SK-N-SH (cell line): Measurements from ENCODE around the gene RAB33A. TPM values are rescaled to one million over a fixed set of nuclear protein-coding genes. Genes with fewer than 3 reads are reported as not detected.
A peak's percentile ranks its signal among the peaks of the same experiment; 100 is the strongest.

ENCODE experiments used
- CTCF ChIA-PET: fragments of 300-600, 350-600 bp; formaldehyde crosslinking; extraction: SDS; loops from one replicate; lab custom pipeline; 2021; lab: Yijun Ruan, JAX
- POLR2A ChIA-PET: fragments of 350-600 bp; sonication (Branson Sonifier 250); formaldehyde crosslinking; extraction: SDS; loops from one replicate; lab custom pipeline; 2020; ENCODE audit warnings: antibody characterized with exemption, inconsistent platforms; lab: Yijun Ruan, JAX
- DNase-seq: peaks from one replicate; pipeline ENCODE4 v3.0.0; 2012
- H2AFZ ChIP-seq: fragments of 200-600 bp; sonication (generic); 2 replicates; pipeline ENCODE4 v1.8.1; 2016; ENCODE audit warnings: antibody characterized with exemption, mild to moderate bottlenecking, low read depth
- H3F3A ChIP-seq: fragments of 200-600 bp; sonication (generic); replicated peaks from 2 replicates; pipeline ENCODE3; 2016; ENCODE audit warnings: antibody characterized with exemption, mild to moderate bottlenecking; ENCODE audit not compliant: insufficient read depth
- H3K27ac ChIP-seq, 2 experiments: fragments of 200-500 bp in 1 of 2; fragments of 200-600 bp in 1 of 2; sonication (Bioruptor generic) in 1 of 2; sonication (generic), shearing (Covaris generic) in 1 of 2; 2 replicates each; pipeline versions ENCODE4 v1.5.1 to v1.6.1; 2014 to 2016; ENCODE audit warnings: low read depth in 2 of 2, inconsistent platforms in 1 of 2, low read length in 1 of 2, mild to moderate bottlenecking in 1 of 2, mixed read lengths in 1 of 2
- H3K27me3 ChIP-seq: fragments of 200-600 bp; sonication (generic), shearing (Covaris generic); 2 replicates; pipeline ENCODE4 v1.6.1; 2016; ENCODE audit warnings: mixed run types; ENCODE audit not compliant: insufficient read depth
- H3K36me3 ChIP-seq, 2 experiments: fragments of 200-500 bp in 1 of 2; fragments of 200-600 bp in 1 of 2; sonication (Bioruptor generic) in 1 of 2; sonication (generic) in 1 of 2; replicated peaks in 1 of 2; 2 replicates each; pipeline versions ENCODE3 to v1.5.1; 2014 to 2016; ENCODE audit warnings: low read length in 1 of 2, mild to moderate bottlenecking in 1 of 2; ENCODE audit not compliant: insufficient read depth in 2 of 2, control insufficient read depth in 1 of 2
- H3K4me1 ChIP-seq, 2 experiments: fragments of 200-500 bp in 1 of 2; fragments of 200-600 bp in 1 of 2; sonication (Bioruptor generic) in 1 of 2; sonication (generic), shearing (Covaris generic) in 1 of 2; 2 replicates each; pipeline versions ENCODE4 v1.5.1 to v1.6.1; 2014 to 2016; ENCODE audit warnings: low read depth in 1 of 2, low read length in 1 of 2, mixed run types in 1 of 2; ENCODE audit not compliant: insufficient read depth in 2 of 2, control insufficient read depth in 1 of 2
- H3K4me2 ChIP-seq: fragments of 200-600 bp; sonication (generic), shearing (Covaris generic); 2 replicates; pipeline ENCODE4 v1.6.1; 2017; ENCODE audit warnings: mixed run types
- H3K4me3 ChIP-seq, 2 experiments: fragments of 200-500 bp in 1 of 2; fragments of 200-600 bp in 1 of 2; sonication (Bioruptor generic) in 1 of 2; sonication (generic), shearing (Covaris generic) in 1 of 2; 2 replicates each; pipeline versions ENCODE4 v1.5.1 to v1.8.1; 2014 to 2016; ENCODE audit warnings: low read depth in 2 of 2, inconsistent platforms in 1 of 2, low read length in 1 of 2, mild to moderate bottlenecking in 1 of 2, mixed read lengths in 1 of 2, moderate library complexity in 1 of 2
- H3K79me2 ChIP-seq: fragments of 200-600 bp; sonication (generic); 2 replicates; pipeline ENCODE4 v1.8.1; 2017; ENCODE audit warnings: mild to moderate bottlenecking; ENCODE audit not compliant: insufficient read depth
- H3K9ac ChIP-seq: fragments of 200-600 bp; sonication (generic); 2 replicates; pipeline ENCODE4 v1.6.1; 2017; ENCODE audit warnings: mixed run types
- H3K9me2 ChIP-seq: fragments of 200-600 bp; sonication (generic); 2 replicates; pipeline ENCODE4 v1.6.1; 2017; ENCODE audit warnings: mixed run types
- H3K9me3 ChIP-seq: fragments of 200-600 bp; sonication (generic); 2 replicates; pipeline ENCODE4 v1.6.1; 2017; ENCODE audit warnings: mixed run types, mild to moderate bottlenecking, moderate library complexity
- H4K20me1 ChIP-seq: fragments of 200-600 bp; sonication (generic); 2 replicates; pipeline ENCODE4 v1.6.1; 2017; ENCODE audit warnings: mild to moderate bottlenecking, mixed run types; ENCODE audit not compliant: insufficient read depth
- GABPA ChIP-seq: IDR thresholded peaks from 2 replicates; pipeline ENCODE4 v1.4.0; 2012; ENCODE audit warnings: low read depth, mild to moderate bottlenecking
- MEF2A ChIP-seq: IDR thresholded peaks from 2 replicates; pipeline ENCODE4 v1.4.0; 2012; ENCODE audit warnings: low read depth, borderline replicate concordance
- MXI1 ChIP-seq: IDR thresholded peaks from 2 replicates; pipeline ENCODE4 v1.6.1; 2012; ENCODE audit warnings: mild to moderate bottlenecking, low read depth, low read length, improper control_type of control experiment
- NRF1 ChIP-seq: IDR thresholded peaks from 2 replicates; pipeline ENCODE4 v1.6.1; 2012; ENCODE audit warnings: low read depth, mild to moderate bottlenecking, low read length
- RAD21 ChIP-seq: IDR thresholded peaks from 2 replicates; pipeline ENCODE4 v1.6.1; 2012; ENCODE audit warnings: mild to moderate bottlenecking, low read length
- RCOR1 ChIP-seq: fragments of 150-350 bp; IDR thresholded peaks from 2 replicates; pipeline ENCODE4 v1.6.1; 2017; ENCODE audit warnings: antibody characterized with exemption, low read length
- RFX5 ChIP-seq: IDR thresholded peaks from 2 replicates; pipeline ENCODE4 v1.6.1; 2012; ENCODE audit warnings: mild to moderate bottlenecking, improper control_type of control experiment, low read length
- SIN3A ChIP-seq: IDR thresholded peaks from 2 replicates; pipeline ENCODE4 v1.6.1; 2012; ENCODE audit warnings: low read depth, mild to moderate bottlenecking, low read length, moderate library complexity, borderline replicate concordance
- SMC3 ChIP-seq: IDR thresholded peaks from 2 replicates; pipeline ENCODE4 v1.6.1; 2012; ENCODE audit warnings: low read depth, low read length, improper control_type of control experiment
- WGBS: methylation state at CpG from one replicate; pipeline ENCODE4 v1.1.6; 2017; ENCODE audit warnings: low lambda C conversion rate; 5-methylcytosine and 5-hydroxymethylcytosine counted together
- polyA plus RNA-seq, 3 experiments: library from polyadenylated mRNA; depleted of rRNA; stranded (reverse); fragments of >200 nt; gene quantifications; 2 replicates each; pipeline ENCODE4 v1.2.3, GENCODE V29; 2012
- TF ChIP-seq, protein P1 (sequence below): fragments of 150-350 bp; IDR thresholded peaks from 2 replicates; pipeline ENCODE4 v1.6.1; 2016; ENCODE audit warnings: mild to moderate bottlenecking, low read depth, low read length
- TF ChIP-seq, protein P2 (sequence below): fragments of 150-350 bp; IDR thresholded peaks from 2 replicates; pipeline ENCODE4 v1.6.1; 2017; ENCODE audit warnings: antibody characterized with exemption, low read length, low read depth, borderline replicate concordance
- TF ChIP-seq, protein P3 (sequence below): IDR thresholded peaks from 2 replicates; pipeline ENCODE4 v1.6.1; 2012; ENCODE audit warnings: mild to moderate bottlenecking, low read depth, low read length, moderate library complexity
- TF ChIP-seq, protein P4 (sequence below): IDR thresholded peaks from 2 replicates; pipeline ENCODE4 v1.4.0; 2012; ENCODE audit warnings: low read depth
- TF ChIP-seq, protein P5 (sequence below): IDR thresholded peaks from 2 replicates; pipeline ENCODE4; 2012

Gene RAB33A
- polyA plus RNA-seq, 1 of the 3 experiments (the other 2 are of a cell fraction), result 1.2 TPM

DNA sequence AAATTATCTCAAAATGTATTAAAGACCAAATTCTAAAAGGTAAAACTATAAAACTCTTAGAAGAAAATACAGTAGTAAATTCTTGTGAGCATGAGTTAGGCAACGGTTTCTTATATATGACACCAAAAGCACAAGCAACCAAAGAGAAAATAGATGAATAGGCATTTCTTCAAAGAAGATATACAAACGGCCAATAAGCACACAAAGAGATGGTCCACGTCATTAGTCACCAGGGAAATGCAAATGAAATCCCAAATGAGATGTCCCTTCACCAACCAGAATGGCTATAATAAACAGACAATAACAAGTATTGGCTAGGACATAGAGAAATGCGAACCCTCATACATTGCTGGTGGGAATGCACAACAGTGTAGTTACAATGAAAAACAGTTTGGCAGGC, 44.6 kb downstream of the RAB33A start:
- POLR2A ChIA-PET, result no interaction called here
- no peak for DNase-seq
- peaks cover 22 to 34% of the 10 kb centered on the region in 2 experiments for H3K36me3 ChIP-seq

DNA sequence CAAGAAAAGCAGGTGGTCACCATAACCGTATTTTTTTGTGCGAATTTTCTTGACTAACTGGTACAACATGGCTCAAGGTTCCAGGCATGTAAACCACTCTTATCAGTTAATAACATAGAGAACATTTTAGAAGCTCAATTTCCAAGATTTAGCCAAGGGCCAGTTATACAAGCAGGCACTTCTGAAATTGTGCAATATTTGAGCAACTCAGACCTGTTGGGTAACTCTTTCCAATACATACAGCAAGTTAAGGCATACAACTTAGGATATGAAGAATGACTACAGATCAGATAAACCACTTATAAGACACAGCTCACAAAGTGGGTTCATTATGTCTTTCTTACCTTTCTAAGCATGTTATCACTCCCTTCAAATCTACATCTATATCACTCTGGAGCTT, 53.0 kb downstream of the RAB33A start:
- ChIA-PET CTCF (interaction anchor here (1.5 to 1.8 kb wide), 2 partner anchors 33 to 164 kb away, joined by 5 read pairs; no protein-coding TSS in a partner anchor), POLR2A (no interaction called here)
- no peaks in the 10 kb centered on the region for H3K9me2 ChIP-seq
- H3K27ac ChIP-seq, result no peak overlapping the region
- TF ChIP-seq MXI1 (no peak), RFX5 (no peak), MEF2A (no peak), SIN3A (no peak), SMC3 (no peak), RCOR1 (no peak), RAD21 (no peak)
- TF ChIP-seq, protein P1, sequence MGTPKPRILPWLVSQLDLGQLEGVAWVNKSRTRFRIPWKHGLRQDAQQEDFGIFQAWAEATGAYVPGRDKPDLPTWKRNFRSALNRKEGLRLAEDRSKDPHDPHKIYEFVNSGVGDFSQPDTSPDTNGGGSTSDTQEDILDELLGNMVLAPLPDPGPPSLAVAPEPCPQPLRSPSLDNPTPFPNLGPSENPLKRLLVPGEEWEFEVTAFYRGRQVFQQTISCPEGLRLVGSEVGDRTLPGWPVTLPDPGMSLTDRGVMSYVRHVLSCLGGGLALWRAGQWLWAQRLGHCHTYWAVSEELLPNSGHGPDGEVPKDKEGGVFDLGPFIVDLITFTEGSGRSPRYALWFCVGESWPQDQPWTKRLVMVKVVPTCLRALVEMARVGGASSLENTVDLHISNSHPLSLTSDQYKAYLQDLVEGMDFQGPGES, result no peak
- TF ChIP-seq, protein P2, sequence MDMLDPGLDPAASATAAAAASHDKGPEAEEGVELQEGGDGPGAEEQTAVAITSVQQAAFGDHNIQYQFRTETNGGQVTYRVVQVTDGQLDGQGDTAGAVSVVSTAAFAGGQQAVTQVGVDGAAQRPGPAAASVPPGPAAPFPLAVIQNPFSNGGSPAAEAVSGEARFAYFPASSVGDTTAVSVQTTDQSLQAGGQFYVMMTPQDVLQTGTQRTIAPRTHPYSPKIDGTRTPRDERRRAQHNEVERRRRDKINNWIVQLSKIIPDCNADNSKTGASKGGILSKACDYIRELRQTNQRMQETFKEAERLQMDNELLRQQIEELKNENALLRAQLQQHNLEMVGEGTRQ, result no peak
- TF ChIP-seq, protein P3, sequence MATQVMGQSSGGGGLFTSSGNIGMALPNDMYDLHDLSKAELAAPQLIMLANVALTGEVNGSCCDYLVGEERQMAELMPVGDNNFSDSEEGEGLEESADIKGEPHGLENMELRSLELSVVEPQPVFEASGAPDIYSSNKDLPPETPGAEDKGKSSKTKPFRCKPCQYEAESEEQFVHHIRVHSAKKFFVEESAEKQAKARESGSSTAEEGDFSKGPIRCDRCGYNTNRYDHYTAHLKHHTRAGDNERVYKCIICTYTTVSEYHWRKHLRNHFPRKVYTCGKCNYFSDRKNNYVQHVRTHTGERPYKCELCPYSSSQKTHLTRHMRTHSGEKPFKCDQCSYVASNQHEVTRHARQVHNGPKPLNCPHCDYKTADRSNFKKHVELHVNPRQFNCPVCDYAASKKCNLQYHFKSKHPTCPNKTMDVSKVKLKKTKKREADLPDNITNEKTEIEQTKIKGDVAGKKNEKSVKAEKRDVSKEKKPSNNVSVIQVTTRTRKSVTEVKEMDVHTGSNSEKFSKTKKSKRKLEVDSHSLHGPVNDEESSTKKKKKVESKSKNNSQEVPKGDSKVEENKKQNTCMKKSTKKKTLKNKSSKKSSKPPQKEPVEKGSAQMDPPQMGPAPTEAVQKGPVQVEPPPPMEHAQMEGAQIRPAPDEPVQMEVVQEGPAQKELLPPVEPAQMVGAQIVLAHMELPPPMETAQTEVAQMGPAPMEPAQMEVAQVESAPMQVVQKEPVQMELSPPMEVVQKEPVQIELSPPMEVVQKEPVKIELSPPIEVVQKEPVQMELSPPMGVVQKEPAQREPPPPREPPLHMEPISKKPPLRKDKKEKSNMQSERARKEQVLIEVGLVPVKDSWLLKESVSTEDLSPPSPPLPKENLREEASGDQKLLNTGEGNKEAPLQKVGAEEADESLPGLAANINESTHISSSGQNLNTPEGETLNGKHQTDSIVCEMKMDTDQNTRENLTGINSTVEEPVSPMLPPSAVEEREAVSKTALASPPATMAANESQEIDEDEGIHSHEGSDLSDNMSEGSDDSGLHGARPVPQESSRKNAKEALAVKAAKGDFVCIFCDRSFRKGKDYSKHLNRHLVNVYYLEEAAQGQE, result no peak
- TF ChIP-seq, protein P4, sequence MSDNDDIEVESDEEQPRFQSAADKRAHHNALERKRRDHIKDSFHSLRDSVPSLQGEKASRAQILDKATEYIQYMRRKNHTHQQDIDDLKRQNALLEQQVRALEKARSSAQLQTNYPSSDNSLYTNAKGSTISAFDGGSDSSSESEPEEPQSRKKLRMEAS, result no peak
- H3K36me3 ChIP-seq, result peaks cover 19 to 46% of the 10 kb centered on the region in 2 experiments
- no peaks in the 10 kb centered on the region for H3K79me2 ChIP-seq
- no peak overlapping the region for H3K4me3 ChIP-seq
- no peak overlapping the region for H3K9ac ChIP-seq
- DNase-seq, result no peak
- H4K20me1 ChIP-seq, result no peaks in the 10 kb centered on the region
- H3K9me3 ChIP-seq, result no peaks in the 10 kb centered on the region
- H3K4me2 ChIP-seq, result no peak overlapping the region
- H3F3A ChIP-seq, result no peaks in the 10 kb centered on the region
- 73% methylated on average over 2 of the region's 2 CpGs for whole genome bisulfite sequencing
- no peaks in the 10 kb centered on the region for H3K4me1 ChIP-seq
- no peak overlapping the region for H2AFZ ChIP-seq
- no peaks in the 10 kb centered on the region for H3K27me3 ChIP-seq

More for the DNA sequence above, 44.6 kb downstream of the RAB33A start:
- no peaks in the 10 kb centered on the region for H3K9me3 ChIP-seq
- H3K27ac ChIP-seq, result no peak overlapping the region
- H3K9me2 ChIP-seq, result no peaks in the 10 kb centered on the region
- CTCF ChIA-PET, result interaction anchor here (1.5 kb wide), 1 partner anchor 19 kb away, joined by 5 read pairs; no protein-coding TSS in a partner anchor
- H3K4me1 ChIP-seq, result no peaks in the 10 kb centered on the region
- H3F3A ChIP-seq, result no peaks in the 10 kb centered on the region
- no peaks in the 10 kb centered on the region for H3K27me3 ChIP-seq
- WGBS, result 47% methylated on average over 4 of the region's 4 CpGs
- no peak overlapping the region for H2AFZ ChIP-seq
- H3K4me2 ChIP-seq, result no peak overlapping the region
- H3K9ac ChIP-seq, result no peak overlapping the region
- H3K79me2 ChIP-seq, result no peaks in the 10 kb centered on the region
- H4K20me1 ChIP-seq, result no peaks in the 10 kb centered on the region
- H3K4me3 ChIP-seq, result no peak overlapping the region
- TF ChIP-seq GABPA, result no peak
- TF ChIP-seq, protein P4, result no peak
- TF ChIP-seq NRF1, result no peak
- no peak for TF ChIP-seq RCOR1
- TF ChIP-seq RFX5, result peak; percentile 98
- TF ChIP-seq, protein P5, sequence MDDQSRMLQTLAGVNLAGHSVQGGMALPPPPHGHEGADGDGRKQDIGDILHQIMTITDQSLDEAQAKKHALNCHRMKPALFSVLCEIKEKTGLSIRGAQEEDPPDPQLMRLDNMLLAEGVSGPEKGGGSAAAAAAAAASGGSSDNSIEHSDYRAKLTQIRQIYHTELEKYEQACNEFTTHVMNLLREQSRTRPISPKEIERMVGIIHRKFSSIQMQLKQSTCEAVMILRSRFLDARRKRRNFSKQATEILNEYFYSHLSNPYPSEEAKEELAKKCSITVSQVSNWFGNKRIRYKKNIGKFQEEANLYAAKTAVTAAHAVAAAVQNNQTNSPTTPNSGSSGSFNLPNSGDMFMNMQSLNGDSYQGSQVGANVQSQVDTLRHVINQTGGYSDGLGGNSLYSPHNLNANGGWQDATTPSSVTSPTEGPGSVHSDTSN, result no peak
